ENCODE results near the gene TMEM179B.
"Not testable (repeated sequence)": the region's sequence is repeated elsewhere in the genome, so short reads cannot be mapped to it uniquely, and the experiment has no call there.

The TMEM179B gene, protein sequence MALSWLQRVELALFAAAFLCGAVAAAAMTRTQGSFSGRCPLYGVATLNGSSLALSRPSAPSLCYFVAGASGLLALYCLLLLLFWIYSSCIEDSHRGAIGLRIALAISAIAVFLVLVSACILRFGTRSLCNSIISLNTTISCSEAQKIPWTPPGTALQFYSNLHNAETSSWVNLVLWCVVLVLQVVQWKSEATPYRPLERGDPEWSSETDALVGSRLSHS

DNA sequence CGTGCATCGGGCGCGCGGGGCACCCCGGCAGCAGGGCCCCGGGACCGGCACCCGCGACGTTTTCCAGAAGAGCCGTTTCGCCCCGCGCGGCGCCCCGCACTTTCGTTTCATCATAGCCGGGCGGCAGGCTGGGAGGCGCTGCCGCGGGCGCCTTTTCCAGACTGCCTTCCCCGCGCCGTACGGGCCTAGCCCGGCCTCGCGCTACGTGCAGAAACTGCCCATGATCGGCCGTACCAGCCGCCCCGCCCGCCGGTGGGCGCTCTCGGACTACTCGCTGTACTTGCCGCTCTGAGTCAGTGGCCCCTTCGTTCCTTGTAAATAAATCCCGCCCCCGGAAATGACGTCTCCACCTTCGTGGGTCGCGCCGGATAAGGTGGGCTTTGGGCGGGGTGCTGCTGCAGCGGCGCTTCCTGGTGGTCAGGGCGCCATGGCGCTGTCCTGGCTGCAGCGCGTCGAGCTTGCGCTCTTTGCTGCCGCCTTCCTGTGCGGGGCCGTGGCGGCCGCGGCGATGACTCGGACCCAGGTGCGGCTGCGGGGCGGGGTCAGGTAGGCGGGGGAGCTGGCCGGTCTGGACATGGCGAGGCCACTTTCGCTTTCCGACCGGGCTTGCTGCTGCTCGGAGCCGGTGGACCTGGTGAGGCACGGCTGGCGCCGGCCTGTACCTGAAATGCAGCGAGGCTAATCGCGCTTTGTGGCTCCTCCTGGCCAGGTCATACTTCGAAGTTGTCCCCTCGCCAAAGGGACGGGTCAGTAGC is at the start of gene TMEM179B:
Gene TMEM179B (plus strand): TSS at position 398 of the 755 bp plus-strand sequence. CDS start 30 bp downstream, at position 428.
- DNase-seq, result peak; percentile 97

DNA sequence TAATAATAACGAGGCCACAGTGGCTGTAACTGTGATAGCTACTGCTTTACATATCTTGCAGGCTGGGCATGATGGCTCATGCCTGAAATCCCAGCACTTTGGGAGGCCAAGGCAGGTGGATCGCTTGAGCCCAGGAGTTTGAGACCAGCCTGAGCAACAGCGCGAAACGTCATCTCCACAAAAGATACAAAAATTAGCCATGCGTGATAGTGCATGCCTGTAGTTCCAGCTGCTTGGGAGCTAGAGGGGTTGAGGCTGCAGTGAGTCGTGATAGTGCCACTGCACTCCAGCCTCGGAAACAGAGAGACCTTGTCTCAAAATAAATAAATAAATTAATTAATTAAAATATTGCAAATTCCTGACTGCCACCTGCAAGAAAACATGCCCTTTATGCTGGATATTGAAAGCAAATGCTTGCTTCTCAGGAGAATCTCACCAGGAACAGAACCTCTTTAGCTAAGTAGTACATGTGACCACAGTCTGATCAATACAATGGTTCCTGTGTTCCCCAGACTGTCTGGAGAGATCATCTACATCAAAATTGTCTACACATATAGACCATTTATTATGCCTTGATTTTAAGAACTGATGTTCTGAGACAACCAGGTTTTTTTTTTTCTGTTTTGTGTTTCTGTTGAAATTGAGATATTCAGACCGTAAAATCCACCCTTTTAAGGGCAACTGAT is 39.6 kb upstream of the TMEM179B start:
- no peak for DNase-seq

DNA sequence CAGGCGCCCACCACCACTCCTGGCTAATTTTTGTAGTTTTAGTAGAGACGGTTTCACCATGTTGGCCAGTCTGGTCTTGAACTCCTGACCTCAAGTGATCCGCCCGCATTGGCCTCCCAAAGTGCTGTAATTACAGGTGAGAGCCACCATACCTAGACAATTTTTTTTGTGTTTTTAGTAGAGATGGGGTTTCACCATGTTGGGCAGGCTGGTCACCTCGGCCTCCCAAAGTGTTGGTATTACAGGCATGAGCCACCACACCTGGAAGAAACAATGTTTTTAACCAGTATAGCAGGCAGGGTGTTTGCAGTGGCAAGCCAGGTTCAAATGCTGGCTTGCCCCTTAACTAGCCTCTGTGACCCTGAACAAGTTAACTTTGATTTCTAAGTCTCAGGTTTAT is 37.3 kb upstream of the TMEM179B start:
- not testable (repeated sequence) for DNase-seq

DNA sequence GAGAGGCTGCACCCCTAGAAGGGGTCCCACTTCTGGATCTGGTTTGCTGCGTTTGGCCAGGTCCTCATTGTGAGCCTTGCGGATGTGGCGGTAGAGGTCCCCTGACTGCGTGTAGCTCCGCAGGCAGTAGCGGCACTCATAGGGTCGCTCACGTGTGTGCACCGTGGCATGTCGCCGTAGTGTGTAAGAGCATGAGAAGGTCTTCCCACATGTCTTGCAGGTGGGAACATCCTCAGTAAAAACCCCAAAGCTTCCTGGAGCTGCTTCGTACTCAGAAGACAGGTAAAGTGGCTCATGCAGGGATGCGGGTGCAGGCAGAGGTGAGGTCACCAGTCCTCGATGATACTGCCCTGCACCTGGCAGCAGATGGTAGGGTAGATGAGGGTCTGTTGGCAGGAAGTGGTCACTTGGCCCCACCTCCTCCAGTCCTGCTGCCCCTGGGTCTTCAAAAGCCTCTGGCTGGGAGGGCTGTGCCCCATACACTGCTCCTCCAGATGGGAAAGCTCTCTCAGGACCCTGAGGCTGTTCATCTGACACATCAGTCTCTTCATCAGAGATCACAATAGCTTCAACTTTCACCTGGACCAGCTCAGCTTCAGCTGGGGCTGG is 34.9 kb upstream of the TMEM179B start:
- DNase-seq, result no peak

DNA sequence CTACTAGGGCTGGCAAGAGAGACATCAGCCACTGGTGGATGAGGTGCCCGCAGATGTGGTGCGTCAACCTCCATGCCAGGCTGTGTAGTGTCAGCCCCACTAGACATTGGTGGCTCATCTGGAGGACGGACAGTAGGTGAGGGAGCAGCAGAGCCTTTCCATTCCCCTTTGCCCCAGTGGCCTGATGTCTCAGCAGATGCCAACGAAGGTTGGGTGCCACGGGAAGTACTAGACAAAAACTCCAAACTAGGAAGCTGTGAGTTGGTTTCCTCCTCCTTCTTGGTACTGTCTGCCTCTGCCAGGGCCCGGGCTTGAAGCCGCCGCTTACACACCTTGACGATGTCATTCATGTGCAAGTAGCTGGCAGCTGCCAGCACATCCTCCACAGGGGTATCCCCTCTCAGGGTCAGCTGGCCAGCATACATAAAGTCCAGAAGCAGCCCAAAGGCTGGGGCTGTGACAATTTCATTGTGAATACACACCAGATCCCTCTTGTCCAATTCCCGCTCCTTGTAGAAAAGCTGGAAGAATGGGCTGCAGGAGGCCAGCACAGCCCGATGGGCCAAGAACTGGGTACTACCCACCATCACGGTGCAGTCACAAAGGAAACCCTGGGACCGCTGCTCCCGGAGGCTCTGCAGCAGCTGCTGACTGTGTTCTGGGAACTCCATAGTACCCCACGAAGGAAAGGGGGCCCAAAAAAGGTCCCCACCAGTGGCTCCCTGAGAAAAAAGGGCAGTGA is 34.0 kb upstream of the TMEM179B start:
- no peak for DNase-seq

DNA sequence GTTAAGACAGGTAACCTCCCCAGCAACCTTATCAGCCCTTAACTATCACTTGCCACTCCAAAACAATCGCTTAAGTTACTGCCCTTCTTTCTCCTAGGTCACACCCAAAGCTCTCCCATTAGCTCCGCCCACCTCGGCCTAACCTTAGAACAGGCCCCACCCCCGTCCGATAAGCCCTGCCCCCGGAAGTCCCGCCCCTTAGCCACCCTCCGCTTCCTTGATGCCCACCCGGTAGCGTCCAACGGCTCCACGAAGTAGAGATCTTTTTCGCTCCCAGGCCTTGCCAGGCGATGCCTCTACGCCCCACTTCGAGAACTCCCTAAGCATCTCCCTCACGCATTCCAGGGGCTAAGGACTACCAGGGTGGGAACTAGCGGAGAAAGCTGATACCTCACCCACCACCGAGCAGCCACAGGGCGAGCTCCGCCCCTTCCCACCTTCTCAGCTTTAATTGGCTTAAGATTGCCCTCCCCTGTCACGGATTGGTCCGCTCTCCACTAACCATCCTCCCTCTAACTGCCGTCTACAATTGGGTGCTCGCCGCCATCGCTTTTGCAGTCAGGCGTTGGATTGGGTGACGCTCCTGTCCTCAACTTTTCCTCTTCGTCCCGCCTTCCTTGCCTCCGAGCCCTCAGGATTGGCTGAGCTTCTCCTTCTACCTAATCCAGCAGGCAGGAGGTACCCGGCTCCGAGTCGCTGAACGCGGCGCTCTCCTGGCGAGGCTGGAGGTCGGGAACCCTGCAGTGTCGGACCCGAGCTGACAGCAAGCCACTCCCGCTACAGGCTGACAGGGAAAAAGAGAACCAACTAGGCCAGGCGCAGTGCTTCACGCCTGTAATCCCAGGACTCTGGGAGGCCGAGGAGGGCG is 33.2 kb upstream of the TMEM179B start, which contains the start of gene ZBTB3:
Gene ZBTB3 (minus strand): TSS at position 425 of the 868 bp plus-strand sequence. CDS start 496 bp downstream, outside the sequence.
- peak; percentile 97 for DNase-seq

DNA sequence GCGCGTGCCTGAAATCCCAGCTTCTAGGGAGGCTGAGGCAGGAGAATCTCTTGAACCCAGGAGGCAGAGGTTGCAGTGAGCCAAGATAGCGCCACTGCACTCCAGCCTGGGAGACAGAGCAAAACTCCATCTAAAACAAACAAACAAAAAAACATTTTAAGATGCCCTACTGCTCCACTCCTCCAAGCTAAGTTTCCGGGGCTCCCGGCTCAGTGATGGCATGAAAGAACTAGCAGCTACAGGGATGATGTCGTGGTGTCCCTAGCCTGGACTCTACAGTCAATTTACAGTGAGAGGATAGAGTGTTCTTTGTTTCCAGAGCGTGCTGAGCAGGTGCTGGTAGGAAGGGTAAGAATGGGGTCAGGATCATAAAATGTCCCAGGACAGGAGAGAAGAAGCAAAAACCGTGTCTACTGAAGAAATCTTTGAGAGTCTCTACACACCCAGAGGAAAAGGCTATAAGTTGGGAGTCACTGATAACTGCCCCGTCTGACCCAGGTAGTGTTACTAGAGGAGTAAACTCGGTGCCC is 32.1 kb upstream of the TMEM179B start:
- DNase-seq, result no peak

DNA sequence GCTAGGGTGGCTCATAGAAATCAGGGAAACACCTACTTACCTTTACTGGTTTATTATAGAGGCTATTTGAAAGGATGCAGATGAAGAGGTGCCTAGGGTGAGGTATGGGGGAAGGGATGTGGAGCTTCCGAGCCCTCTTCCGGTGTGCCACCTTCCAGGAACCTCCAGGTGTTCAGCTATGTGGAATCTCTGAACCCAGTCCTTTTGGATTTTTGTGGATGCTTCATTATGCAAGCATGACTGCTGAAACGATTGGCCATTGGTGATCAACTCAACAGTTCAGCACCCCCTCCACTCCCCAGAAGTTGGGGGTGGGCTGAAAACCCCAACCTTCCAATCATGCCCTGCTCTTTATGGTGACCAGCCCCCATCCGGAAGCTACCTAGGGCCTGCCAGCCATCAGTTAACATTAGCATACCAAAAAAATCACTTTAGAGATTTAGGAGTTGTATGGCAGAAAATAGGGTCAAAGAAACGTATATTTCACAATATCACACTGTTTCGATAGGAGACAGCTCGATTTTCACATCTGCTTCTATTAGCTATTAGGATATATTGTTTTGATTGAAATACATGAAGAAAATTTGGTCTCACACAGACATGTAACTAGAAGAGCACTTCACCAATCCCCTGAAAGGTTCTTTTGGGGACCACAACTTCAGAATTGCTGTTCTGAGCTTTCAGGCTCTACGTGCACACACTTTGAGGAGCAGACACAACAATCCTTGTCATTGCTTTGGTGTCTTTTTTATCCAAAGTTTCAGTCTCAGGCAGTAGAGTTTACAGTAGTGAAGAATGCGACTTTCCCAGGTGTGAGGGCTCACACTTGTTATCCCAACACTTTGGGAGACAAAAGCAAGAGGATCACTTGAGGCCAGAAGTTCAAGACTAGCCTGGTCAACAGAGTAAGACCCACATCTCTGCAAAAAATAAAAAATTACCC is 29.1 kb upstream of the TMEM179B start:
- no peak for DNase-seq

DNA sequence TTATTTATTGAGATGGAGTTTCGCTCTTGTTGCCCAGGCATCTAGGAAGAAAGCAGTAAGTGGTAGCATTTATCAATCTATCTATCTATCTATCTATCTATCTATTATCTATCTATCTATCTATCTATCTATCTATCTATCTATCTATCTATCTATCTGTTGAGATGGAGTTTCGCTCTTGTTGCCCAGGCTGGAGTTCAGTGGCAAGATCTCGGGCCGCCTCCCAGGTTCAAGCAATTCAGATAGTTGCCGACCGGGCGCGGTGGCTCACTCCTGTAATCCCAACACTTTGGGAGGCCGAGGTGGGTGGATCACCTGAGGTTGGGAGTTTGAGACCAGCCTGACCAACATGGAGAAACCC is 26.4 kb upstream of the TMEM179B start:
- not testable (repeated sequence) for DNase-seq

DNA sequence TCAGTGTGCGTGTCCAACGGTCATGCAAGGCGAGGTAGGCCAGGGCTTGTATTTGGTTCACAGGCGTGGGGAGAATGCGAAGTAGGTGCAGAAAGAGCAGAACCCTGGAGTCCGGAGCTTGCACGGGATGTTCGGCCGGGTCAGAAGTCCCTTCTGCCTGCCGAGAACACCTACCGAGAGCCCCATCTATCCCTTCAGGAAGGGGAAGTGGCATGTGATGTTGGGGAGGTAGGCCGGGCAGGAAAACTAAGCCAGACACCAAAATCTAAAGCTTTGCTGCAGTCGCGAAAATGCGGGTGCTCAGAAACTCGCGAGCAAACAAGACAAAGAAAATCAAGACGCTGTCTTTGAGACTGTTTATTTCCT is 16.4 kb upstream of the TMEM179B start:
- no peak for DNase-seq

DNA sequence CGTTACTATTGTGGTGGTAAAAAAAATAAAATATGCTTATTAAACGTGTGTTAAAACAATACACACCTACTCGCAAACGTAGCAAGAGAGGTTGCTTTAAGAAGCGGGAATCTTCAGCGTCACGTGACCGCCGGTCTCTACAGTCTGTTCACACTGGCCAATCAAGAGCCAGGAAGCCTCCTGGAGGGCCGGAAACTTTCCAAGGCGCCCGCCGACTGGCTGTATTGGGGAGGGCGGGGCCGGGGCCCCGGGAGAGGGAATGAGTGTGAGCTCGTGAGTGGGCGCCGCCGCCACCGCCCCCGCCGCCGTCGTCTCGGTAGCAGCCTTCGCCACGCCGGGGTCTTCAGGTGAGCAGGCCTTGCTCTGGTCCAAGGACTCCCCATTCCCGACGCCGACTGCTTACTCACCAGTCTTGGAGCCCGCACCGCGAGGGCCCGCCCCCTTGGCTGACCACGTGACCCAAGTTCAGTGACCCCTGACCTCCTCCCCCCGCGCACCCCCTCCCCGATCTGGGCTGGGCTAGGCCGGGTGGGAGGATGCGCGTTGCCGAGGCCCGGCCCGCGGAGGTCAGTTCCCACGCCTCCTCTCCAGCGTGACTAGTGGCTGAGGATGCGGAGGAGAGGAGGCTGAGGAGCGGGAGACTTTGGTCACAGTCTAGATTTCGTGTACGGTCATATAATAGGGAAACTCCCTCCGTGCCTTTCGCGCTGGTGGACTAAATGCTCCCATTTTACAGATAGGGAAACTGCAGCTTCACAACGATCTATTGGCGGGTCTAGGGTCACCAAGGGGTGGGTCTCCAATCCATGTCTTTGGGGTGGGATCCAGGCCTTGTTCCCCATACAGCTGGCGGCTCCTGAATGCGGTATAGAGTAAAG is 15.8 kb upstream of the TMEM179B start, which contains the start of gene TAF6L:
Gene TAF6L (plus strand): TSS at position 253 of the 878 bp plus-strand sequence. CDS start 4,388 bp downstream, outside the sequence.
- peak; percentile 95 for DNase-seq

DNA sequence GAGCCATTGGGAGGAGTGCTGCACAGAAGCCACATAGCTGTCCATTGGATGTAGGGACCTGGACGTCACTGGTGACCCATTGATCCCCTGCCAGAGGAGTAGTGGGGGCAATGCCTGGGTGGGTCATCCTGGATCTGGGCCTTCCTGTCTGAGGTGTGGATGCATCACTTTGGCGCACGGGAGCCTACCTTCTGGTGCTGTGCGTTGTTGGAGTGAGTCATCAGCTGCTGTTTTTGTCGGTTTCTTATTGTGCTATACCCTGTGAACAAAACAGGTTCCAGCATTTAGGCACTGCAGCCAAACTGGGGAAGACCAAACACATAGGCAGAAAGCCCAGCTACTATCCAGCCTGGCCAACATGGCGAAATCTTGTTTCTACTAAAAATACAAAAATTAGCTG is 12.8 kb upstream of the TMEM179B start:
- DNase-seq, result no peak

DNA sequence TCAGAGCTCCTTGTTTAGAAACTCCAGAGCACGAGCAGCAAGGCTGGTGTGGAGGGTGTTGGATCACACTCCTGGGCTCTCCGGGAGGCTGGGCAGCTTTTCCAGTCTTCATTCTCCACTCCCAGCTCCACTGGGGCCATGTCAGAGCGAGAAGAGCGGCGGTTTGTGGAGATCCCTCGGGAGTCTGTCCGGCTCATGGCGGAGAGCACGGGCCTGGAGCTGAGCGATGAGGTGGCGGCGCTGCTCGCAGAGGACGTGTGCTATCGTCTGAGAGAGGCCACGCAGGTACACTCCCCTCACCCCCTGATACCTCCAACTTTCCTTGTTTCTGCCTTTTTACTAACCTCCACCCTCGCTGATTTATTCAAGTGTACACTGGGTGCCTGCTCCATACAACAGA is 11.6 kb upstream of the TMEM179B start:
- no peak for DNase-seq

DNA sequence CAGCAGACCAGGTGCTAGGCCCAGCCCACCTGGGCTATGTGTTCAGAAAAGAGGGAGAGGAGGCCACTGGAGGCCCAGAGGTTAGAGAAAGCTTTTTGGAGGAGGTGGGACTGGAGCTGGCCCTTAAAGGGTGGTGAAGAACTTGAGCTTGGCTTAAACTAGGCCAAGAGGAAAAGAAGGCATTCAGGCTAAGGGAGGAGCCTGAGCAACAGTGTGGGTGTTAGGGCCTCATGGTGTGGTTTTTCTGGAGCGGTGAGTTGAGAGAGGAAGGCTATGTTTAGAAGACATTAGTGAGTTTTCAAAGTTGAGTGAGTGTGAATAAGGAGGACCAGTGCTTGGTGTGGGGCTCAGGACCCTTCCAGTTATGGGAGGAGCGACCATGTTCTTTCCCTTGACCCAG is 9.8 kb upstream of the TMEM179B start:
- DNase-seq, result no peak

DNA sequence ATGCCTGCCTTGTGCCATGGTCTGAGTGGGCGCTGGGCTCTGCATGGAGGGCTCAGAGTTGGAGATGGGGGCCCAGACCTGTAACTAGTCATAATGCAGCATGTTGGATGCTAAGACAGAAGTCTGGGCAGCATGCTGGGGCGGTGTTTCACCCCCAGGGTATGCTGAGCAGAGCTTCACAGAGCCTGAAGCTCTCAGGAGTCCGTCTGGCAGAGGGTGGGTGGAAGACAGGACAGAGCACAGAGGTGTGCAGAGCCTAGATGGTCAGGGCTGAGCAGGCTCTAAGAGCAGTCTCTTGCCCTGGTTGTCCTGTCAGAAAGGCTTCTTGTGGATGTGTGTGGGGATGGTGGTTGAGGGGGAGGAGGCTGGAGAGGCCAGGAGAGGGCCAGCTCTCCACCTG is 8.8 kb upstream of the TMEM179B start:
- DNase-seq, result no peak

DNA sequence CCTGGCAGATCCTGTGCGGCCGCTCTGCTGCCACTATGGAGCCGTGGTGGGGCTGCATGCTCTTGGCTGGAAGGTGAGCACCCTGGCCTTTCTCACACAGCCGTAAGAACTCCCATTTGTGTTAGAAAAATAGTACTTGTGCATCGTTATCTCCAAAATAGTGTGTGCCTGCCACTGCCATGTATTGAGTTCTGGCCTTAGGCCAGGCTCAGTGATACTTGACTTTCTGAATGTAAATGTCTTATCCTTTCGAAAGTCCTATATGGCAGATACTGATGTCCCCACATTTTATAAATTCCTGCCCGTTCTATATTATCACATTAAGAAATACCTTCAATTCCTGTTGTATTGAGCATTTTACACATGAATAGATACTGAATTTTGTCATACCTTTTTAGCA is 4.4 kb upstream of the TMEM179B start:
- no peak for DNase-seq

DNA sequence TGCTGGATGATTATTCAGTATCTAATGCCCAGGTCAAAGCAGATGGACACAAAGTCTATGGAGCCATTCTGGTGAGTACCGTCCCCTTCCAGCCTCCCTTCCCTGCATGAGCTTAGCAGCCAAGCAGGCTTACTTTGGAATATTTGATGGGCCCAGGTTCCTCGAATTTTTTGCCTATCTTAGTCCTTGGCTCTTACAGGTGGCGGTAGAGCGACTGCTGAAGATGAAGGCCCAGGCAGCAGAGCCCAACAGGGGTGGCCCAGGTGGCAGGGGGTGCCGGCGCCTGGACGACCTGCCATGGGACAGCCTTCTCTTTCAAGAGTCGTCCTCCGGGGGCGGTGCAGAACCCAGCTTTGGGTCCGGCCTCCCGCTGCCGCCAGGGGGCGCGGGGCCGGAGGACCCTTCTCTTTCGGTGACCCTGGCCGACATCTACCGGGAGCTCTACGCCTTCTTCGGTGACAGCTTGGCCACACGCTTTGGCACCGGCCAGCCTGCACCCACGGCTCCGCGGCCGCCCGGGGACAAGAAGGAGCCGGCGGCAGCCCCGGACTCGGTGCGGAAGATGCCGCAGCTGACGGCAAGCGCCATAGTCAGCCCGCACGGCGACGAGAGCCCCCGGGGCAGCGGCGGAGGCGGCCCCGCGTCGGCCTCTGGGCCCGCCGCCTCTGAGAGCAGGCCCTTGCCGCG is 741 bp upstream of the TMEM179B start:
- peak; percentile 79 for DNase-seq

DNA sequence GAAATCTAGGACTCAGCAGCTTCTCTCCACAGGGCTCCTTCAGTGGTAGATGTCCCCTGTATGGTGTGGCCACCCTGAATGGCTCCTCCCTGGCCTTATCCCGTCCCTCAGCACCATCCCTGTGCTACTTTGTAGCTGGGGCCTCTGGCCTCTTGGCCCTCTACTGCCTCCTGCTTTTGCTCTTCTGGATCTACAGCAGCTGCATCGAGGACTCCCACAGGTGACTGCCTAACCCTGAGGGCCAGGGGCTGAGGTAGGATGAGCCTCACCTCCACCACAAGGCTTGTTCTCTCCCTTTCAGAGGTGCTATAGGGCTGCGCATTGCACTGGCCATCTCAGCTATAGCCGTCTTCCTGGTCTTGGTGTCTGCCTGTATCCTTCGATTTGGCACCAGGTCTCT is 1.8 kb downstream of the TMEM179B start:
- no peak for DNase-seq

DNA sequence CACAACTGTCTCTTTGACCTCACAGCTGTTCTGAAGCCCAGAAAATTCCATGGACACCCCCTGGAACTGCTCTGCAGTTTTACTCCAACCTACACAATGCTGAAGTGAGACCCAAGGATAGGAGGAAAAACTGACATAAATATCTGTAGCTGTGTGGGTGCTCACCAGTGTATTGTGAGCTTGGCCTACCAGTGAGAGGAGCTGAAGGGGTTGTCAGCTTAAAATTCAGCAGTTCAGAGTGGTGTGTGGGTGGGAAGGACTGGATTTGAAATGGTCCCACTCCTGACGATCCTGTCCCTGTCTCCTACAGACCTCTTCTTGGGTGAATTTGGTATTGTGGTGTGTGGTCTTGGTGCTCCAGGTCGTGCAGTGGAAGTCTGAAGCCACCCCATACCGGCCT is 2.4 kb downstream of the TMEM179B start:
- DNase-seq, result no peak

Measured in stimulated activated naive CD4-positive, alpha-beta T cell treated with Interleukin-2 at 50 U/mL for 16 hours (primary cell).